ENCODE results near the gene CHN2. TPM values are rescaled to one million over a fixed set of nuclear protein-coding genes. Genes with fewer than 3 reads are reported as not detected.
A peak's percentile ranks its signal among the peaks of the same experiment; 100 is the strongest.

Gene CHN2
- total RNA-seq, 1 donor from 2014 or later, result 6.6 TPM

DNA sequence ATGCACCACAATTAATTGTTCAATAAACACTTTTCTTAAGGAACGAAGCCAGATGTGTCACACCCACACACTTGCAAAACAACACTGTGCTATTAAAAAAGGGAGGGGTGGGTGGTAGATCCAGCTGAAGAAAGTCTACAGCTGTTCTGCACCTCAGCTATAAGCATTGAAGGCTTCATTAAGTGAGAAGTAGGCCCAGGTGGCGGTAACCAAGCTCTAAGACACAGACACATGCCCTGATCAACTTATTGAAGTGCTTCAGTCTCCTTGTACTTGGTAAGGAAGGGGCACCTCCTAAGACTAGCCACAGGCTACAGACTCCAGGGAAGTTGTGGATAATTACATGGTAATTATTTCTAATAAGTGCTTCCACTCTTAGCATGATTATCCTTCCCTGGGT, 43.7 kb upstream of the CHN2 start:
- Mint-ChIP-seq H3K36me3 (no peaks in the 10 kb centered on the region), H3K9me3 (no peaks in the 10 kb centered on the region), H3K4me3 (no peak overlapping the region), H3K4me1 (peaks cover 16% of the 10 kb centered on the region), H3K27ac (no peak overlapping the region), H3K27me3 (ENCODE audit: insufficient read depth, low read depth) (peaks cover 9% of the 10 kb centered on the region)
- H3K27me3 ChIP-seq, result peaks cover 13% of the 10 kb centered on the region
- no peak for DNase-seq (ENCODE audit: low spot score)
- H3K27ac ChIP-seq, result no peak overlapping the region
- H3K4me1 ChIP-seq, result peaks cover 27% of the 10 kb centered on the region
- H3F3A ChIP-seq (ENCODE audit: low read depth), result no peaks in the 10 kb centered on the region
- no peaks in the 10 kb centered on the region for H3K9me3 ChIP-seq (ENCODE audit: low read depth)
- H2AFZ ChIP-seq (replicated peaks), result no peak overlapping the region
- H3K9ac ChIP-seq, result no peak overlapping the region
- no peak overlapping the region for H3K4me2 ChIP-seq
- H3K36me3 ChIP-seq, result no peaks in the 10 kb centered on the region
- no peaks in the 10 kb centered on the region for H3K79me2 ChIP-seq (ENCODE audit: low read depth)
- no peaks in the 10 kb centered on the region for H4K20me1 ChIP-seq (ENCODE audit: low read depth)
- no peak for TF ChIP-seq EZH2 (IDR thresholded peaks at IDR 0.05)
- no peak for TF ChIP-seq EZH2phosphoT487 (IDR thresholded peaks at IDR 0.05)
- TF ChIP-seq, protein P1, sequence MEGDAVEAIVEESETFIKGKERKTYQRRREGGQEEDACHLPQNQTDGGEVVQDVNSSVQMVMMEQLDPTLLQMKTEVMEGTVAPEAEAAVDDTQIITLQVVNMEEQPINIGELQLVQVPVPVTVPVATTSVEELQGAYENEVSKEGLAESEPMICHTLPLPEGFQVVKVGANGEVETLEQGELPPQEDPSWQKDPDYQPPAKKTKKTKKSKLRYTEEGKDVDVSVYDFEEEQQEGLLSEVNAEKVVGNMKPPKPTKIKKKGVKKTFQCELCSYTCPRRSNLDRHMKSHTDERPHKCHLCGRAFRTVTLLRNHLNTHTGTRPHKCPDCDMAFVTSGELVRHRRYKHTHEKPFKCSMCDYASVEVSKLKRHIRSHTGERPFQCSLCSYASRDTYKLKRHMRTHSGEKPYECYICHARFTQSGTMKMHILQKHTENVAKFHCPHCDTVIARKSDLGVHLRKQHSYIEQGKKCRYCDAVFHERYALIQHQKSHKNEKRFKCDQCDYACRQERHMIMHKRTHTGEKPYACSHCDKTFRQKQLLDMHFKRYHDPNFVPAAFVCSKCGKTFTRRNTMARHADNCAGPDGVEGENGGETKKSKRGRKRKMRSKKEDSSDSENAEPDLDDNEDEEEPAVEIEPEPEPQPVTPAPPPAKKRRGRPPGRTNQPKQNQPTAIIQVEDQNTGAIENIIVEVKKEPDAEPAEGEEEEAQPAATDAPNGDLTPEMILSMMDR (IDR thresholded peaks at IDR 0.05), result no peak
- no peak overlapping the region for H3K4me3 ChIP-seq

DNA sequence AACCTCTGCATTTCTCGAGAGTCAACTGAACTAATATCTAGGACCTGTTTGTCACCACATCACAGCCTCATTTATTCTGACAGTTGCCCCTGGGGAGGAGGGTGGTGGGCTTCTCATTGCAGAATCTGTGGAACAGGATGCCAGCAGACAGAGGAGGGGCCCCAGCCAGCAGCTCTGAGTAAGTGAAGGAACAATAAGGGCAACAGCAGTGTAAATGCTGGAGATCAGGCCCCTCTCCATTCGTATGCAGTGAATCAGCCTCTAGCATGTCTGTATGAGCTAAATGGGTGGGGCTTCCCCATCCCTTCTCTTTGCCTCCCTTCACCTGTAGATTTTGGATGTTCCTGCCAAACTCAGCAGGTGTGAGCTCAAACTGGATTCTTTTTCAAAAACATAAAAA, 40.5 kb upstream of the CHN2 start:
- TF ChIP-seq, protein P1 (IDR thresholded peaks at IDR 0.05), result no peak
- Histone ChIP-seq H3K4me3 (no peak overlapping the region), H2AFZ (replicated peaks) (no peak overlapping the region), H3K4me2 (no peak overlapping the region), H3K9me3 (ENCODE audit: low read depth) (no peaks in the 10 kb centered on the region), H4K20me1 (ENCODE audit: low read depth) (no peaks in the 10 kb centered on the region), H3F3A (ENCODE audit: low read depth) (no peaks in the 10 kb centered on the region), H3K9ac (no peak overlapping the region), H3K27ac (no peak overlapping the region), H3K79me2 (ENCODE audit: low read depth) (no peaks in the 10 kb centered on the region), H3K4me1 (peaks cover 35% of the 10 kb centered on the region), H3K36me3 (no peaks in the 10 kb centered on the region), H3K27me3 (no peaks in the 10 kb centered on the region)
- Mint-ChIP-seq H3K4me3 (no peak overlapping the region), H3K27me3 (ENCODE audit: insufficient read depth, low read depth) (peaks cover 2% of the 10 kb centered on the region), H3K4me1 (peaks cover 17% of the 10 kb centered on the region), H3K9me3 (no peaks in the 10 kb centered on the region), H3K36me3 (no peaks in the 10 kb centered on the region), H3K27ac (no peak overlapping the region)
- no peak for DNase-seq (ENCODE audit: low spot score)

DNA sequence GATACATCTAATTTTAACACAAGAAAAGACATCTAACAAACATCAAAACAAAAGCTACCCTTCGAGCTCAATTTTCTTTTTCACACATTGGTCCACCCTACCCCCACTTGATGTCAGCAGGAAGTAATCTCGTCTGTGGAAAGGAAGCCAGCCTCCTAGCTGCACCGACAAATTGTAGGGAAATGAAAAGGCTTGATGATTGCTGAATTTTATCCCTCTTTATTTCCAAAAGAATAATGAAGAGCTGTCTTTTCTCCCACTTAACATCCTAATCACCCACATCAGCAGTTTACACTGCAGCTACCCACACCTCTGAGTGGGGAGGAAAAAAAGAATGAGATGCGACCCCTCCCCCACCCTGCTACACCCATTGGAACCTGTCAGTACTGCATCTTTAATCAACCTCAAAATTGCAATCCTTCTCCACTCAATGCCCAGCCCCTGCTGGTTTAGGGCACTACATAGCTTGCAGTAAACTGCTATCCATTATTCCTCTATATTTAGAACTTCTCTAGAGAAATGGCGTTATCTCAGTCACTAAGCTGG, 37.6 kb upstream of the CHN2 start:
- peak overlapping the region; percentile 21 for H3K27ac Mint-ChIP-seq
- H3K36me3 Mint-ChIP-seq, result no peaks in the 10 kb centered on the region
- H3K9me3 Mint-ChIP-seq, result no peaks in the 10 kb centered on the region
- H4K20me1 ChIP-seq (ENCODE audit: low read depth), result no peaks in the 10 kb centered on the region
- no peak for TF ChIP-seq EZH2 (IDR thresholded peaks at IDR 0.05)
- TF ChIP-seq, protein P1 (IDR thresholded peaks at IDR 0.05), result peak; percentile 22
- peaks cover 10% of the 10 kb centered on the region for H3K4me1 Mint-ChIP-seq
- no peak overlapping the region for H3K4me3 ChIP-seq
- peaks cover 2% of the 10 kb centered on the region for H3K27me3 Mint-ChIP-seq (ENCODE audit: insufficient read depth, low read depth)
- no peaks in the 10 kb centered on the region for H3K27me3 ChIP-seq
- no peak overlapping the region for H2AFZ ChIP-seq (replicated peaks)
- peaks cover 19% of the 10 kb centered on the region for H3K4me1 ChIP-seq
- H3K9me3 ChIP-seq (ENCODE audit: low read depth), result no peaks in the 10 kb centered on the region
- H3K27ac ChIP-seq, result no peak overlapping the region
- peak overlapping the region; percentile 64 for H3K4me2 ChIP-seq
- no peaks in the 10 kb centered on the region for H3K36me3 ChIP-seq
- no peak overlapping the region for H3K9ac ChIP-seq
- H3F3A ChIP-seq (ENCODE audit: low read depth), result no peaks in the 10 kb centered on the region
- H3K4me3 Mint-ChIP-seq, result no peak overlapping the region
- peak; percentile 18 for DNase-seq (ENCODE audit: low spot score)
- H3K79me2 ChIP-seq (ENCODE audit: low read depth), result no peaks in the 10 kb centered on the region
